GM12873 (cell line): ENCODE measurements around the gene GPC1.

Source experiments
- CTCF ChIP-seq: IDR thresholded peaks from 2 replicates; pipeline ENCODE4 v1.5.1; 2012; ENCODE audit warnings: low read depth, mild to moderate bottlenecking, moderate library complexity, low read length, control low read depth; ENCODE audit not compliant: insufficient read depth; ENCODE audit errors: missing control alignments

The GPC1 gene

GRCh38 chr2:240399419-240400324 lies 35.8 kb upstream of the GPC1 start:
- no peak for TF ChIP-seq CTCF

GRCh38 chr2:240400371-240401161 lies 34.9 kb upstream of the GPC1 start:
- TF ChIP-seq CTCF: no peak

- no peak for TF ChIP-seq CTCF
These were observed 34.2 kb upstream of the GPC1 start for GRCh38 chr2:240401308-240401707.

- no peak for TF ChIP-seq CTCF
These were observed 33.5 kb upstream of the GPC1 start for GRCh38 chr2:240401781-240402551.

- TF ChIP-seq CTCF: no peak
These were observed 32.7 kb upstream of the GPC1 start for GRCh38 chr2:240402566-240403272.

- TF ChIP-seq CTCF: no peak
These were observed 31.9 kb upstream of the GPC1 start for GRCh38 chr2:240403396-240404104.
